Neuronal stem cell (in vitro differentiated cells): ENCODE results near the gene UCHL3.
"Not testable (repeated sequence)": the region's sequence is repeated elsewhere in the genome, so short reads cannot be mapped to it uniquely, and the experiment has no call there.

Experiments
- DNase-seq: peaks from one replicate; pipeline ENCODE4 v3.0.0-alpha.2; 2013; ENCODE audit warnings: low spot score
- H2AFZ ChIP-seq: one replicate; pipeline ENCODE4 v1.6.1; 2013; ENCODE audit warnings: mild to moderate bottlenecking, low read length, inconsistent platforms
- H2AK5ac ChIP-seq: 2 replicates; pipeline ENCODE4 v1.6.1; 2013; ENCODE audit warnings: low read depth, mild to moderate bottlenecking, inconsistent platforms, low read length, moderate library complexity, mixed read lengths
- H2BK120ac ChIP-seq: 2 replicates; pipeline ENCODE4 v1.6.1; 2013; ENCODE audit warnings: low read depth, mild to moderate bottlenecking, inconsistent platforms, low read length, moderate library complexity, mixed read lengths
- H2BK12ac ChIP-seq: one replicate; pipeline ENCODE4 v1.6.1; 2013; ENCODE audit warnings: low read length, inconsistent platforms
- H2BK15ac ChIP-seq: 2 replicates; pipeline ENCODE4 v1.6.1; 2013; ENCODE audit warnings: mild to moderate bottlenecking, low read length, inconsistent platforms, mixed read lengths
- H2BK5ac ChIP-seq: one replicate; pipeline ENCODE4 v1.6.1; 2013; ENCODE audit warnings: inconsistent platforms, mild to moderate bottlenecking, low read length, moderate library complexity
- H3K14ac ChIP-seq: one replicate; pipeline ENCODE4 v1.6.1; 2013; ENCODE audit warnings: low read length, inconsistent platforms
- H3K18ac ChIP-seq: 2 replicates; pipeline ENCODE4 v1.6.1; 2013; ENCODE audit warnings: low read length, inconsistent platforms
- H3K23ac ChIP-seq: 2 replicates; pipeline ENCODE4 v1.6.1; 2013; ENCODE audit warnings: low read depth, mild to moderate bottlenecking, mixed read lengths, low read length, inconsistent platforms; ENCODE audit not compliant: poor library complexity
- H3K27ac ChIP-seq: replicated peaks from 3 replicates; pipeline ENCODE4 v1.5.1; 2013; ENCODE audit warnings: low read length, inconsistent platforms
- H3K27me3 ChIP-seq, 3 experiments: 2 replicates each; pipeline ENCODE4 v1.6.1; 2013; ENCODE audit warnings: low read length in 3 of 3, mild to moderate bottlenecking in 2 of 3, inconsistent platforms in 1 of 3, low read depth in 1 of 3, mixed read lengths in 1 of 3, moderate library complexity in 1 of 3; ENCODE audit not compliant: control insufficient read depth in 3 of 3, insufficient read depth in 3 of 3
- H3K36me3 ChIP-seq, 2 donors: replicated peaks in 1 of 2; 2 replicates each; pipeline ENCODE4 v1.6.1; 2013; ENCODE audit warnings: low read length in 2 of 2; ENCODE audit not compliant: control insufficient read depth in 2 of 2, insufficient read depth in 2 of 2
- H3K4ac ChIP-seq: 2 replicates; pipeline ENCODE4 v1.6.1; 2013; ENCODE audit warnings: inconsistent platforms, mild to moderate bottlenecking, low read length, moderate library complexity
- H3K4me1 ChIP-seq, 2 donors: 1 replicate in 1 of 2; 2 replicates in 1 of 2; pipeline ENCODE4 v1.6.1; 2013; ENCODE audit warnings: low read length in 2 of 2, low read depth in 1 of 2; ENCODE audit not compliant: control insufficient read depth in 2 of 2, insufficient read depth in 1 of 2
- H3K4me2 ChIP-seq: one replicate; pipeline ENCODE4 v1.6.1; 2013; ENCODE audit warnings: mild to moderate bottlenecking, low read length, inconsistent platforms; ENCODE audit not compliant: insufficient read depth, poor library complexity, severe bottlenecking
- H3K4me3 ChIP-seq, 2 donors: 2 replicates each; pipeline ENCODE4 v1.5.1; 2013; ENCODE audit warnings: low read length in 2 of 2, mild to moderate bottlenecking in 2 of 2, inconsistent platforms in 1 of 2, moderate library complexity in 1 of 2
- H3K79me1 ChIP-seq: one replicate; pipeline ENCODE4 v1.6.1; 2013; ENCODE audit warnings: low read depth, mild to moderate bottlenecking, inconsistent platforms, low read length, moderate library complexity
- H3K9ac ChIP-seq: one replicate; pipeline ENCODE4 v1.6.1; 2013; ENCODE audit warnings: mild to moderate bottlenecking, low read depth, low read length, inconsistent platforms; ENCODE audit not compliant: poor library complexity
- H3K9me3 ChIP-seq, 2 donors: replicated peaks in 1 of 2; 2 replicates each; pipeline versions ENCODE3 to v1.6.1; 2013; ENCODE audit warnings: low read length in 2 of 2, mild to moderate bottlenecking in 2 of 2, inconsistent platforms in 1 of 2, low read depth in 1 of 2, mixed read lengths in 1 of 2, moderate library complexity in 1 of 2; ENCODE audit not compliant: control insufficient read depth in 2 of 2, insufficient read depth in 1 of 2
- H4K8ac ChIP-seq: one replicate; pipeline ENCODE4 v1.6.1; 2013; ENCODE audit warnings: low read depth, mild to moderate bottlenecking, inconsistent platforms, low read length, moderate library complexity
- H4K91ac ChIP-seq: one replicate; pipeline ENCODE4 v1.6.1; 2013; ENCODE audit warnings: low read length, low read depth, mild to moderate bottlenecking, inconsistent platforms; ENCODE audit not compliant: poor library complexity
- WGBS, 2 donors: extraction: QIAGEN DNeasy Blood & Tissue Kit; methylation state at CpG; one replicate each; pipeline ENCODE4 v1.1.7; 2013; ENCODE audit warnings: missing lambda C conversion rate in 2 of 2, mixed read lengths in 1 of 2; ENCODE audit not compliant: insufficient read length in 2 of 2, insufficient replicate concordance in 1 of 2; ENCODE audit errors: extremely low coverage in 2 of 2; 5-methylcytosine and 5-hydroxymethylcytosine counted together

Gene UCHL3

GRCh38 chr13:75541961-75542360 lies 7.6 kb upstream of the UCHL3 start:
- Histone ChIP-seq H3K4ac (no peak overlapping the region), H3K27ac (no peak overlapping the region)

GRCh38 chr13:75544681-75545330 lies 4.8 kb upstream of the UCHL3 start:
- Histone ChIP-seq H2BK15ac (no peak overlapping the region), H3K4ac (no peak overlapping the region), H2BK120ac (no peak overlapping the region), H3K9me3 (no peaks in the 10 kb centered on the region), H3K23ac (no peak overlapping the region), H3K79me1 (no peaks in the 10 kb centered on the region), H4K8ac (no peak overlapping the region), H2AK5ac (no peak overlapping the region), H3K27me3 (no peaks in the 10 kb centered on the region), H2BK12ac (no peak overlapping the region), H3K36me3 (no peaks in the 10 kb centered on the region), H2BK5ac (no peak overlapping the region), H3K4me3 (no peak overlapping the region), H3K18ac (no peak overlapping the region), H3K27ac (no peak overlapping the region), H3K9ac (no peak overlapping the region), H3K4me1 (peaks cover 0 to 2% of the 10 kb centered on the region in 2 donors), H3K4me2 (no peak overlapping the region), H3K14ac (no peak overlapping the region), H4K91ac (no peak overlapping the region), H2AFZ (no peak overlapping the region)
- DNase-seq = no peak
- WGBS, 2 donors = no CpG with 5 or more reads among the region's 10 CpGs

More at GRCh38 chr13:75541961-75542360, 7.6 kb upstream of the UCHL3 start:
- no peak for DNase-seq
- Histone ChIP-seq H3K18ac (no peak overlapping the region), H3K4me1 (peaks cover 0 to 2% of the 10 kb centered on the region in 2 donors), H3K9me3 (no peaks in the 10 kb centered on the region), H2BK120ac (no peak overlapping the region), H2BK15ac (no peak overlapping the region), H3K14ac (no peak overlapping the region), H3K36me3 (no peaks in the 10 kb centered on the region), H3K9ac (no peak overlapping the region), H3K4me2 (no peak overlapping the region), H4K91ac (no peak overlapping the region), H3K23ac (no peak overlapping the region), H2AK5ac (no peak overlapping the region), H4K8ac (no peak overlapping the region), H2BK12ac (no peak overlapping the region), H3K4me3 (no peak overlapping the region), H3K79me1 (no peaks in the 10 kb centered on the region), H2AFZ (no peak overlapping the region), H3K27me3 (no peaks in the 10 kb centered on the region), H2BK5ac (no peak overlapping the region)
- no CpG with 5 or more reads among the region's 1 CpG for WGBS, 2 donors

GRCh38 chr13:75545386-75545785 lies 4.2 kb upstream of the UCHL3 start:
- not testable (repeated sequence) for H2BK12ac ChIP-seq, H3K4me2 ChIP-seq, H3K79me1 ChIP-seq, H3K4me1 ChIP-seq, H2AFZ ChIP-seq, H3K27me3 ChIP-seq, H2BK15ac ChIP-seq, H3K9ac ChIP-seq, H3K4me3 ChIP-seq, H3K4ac ChIP-seq, H2BK5ac ChIP-seq, H2BK120ac ChIP-seq, H3K18ac ChIP-seq, H3K23ac ChIP-seq, H3K27ac ChIP-seq, H4K91ac ChIP-seq, H2AK5ac ChIP-seq, H4K8ac ChIP-seq, H3K9me3 ChIP-seq, H3K14ac ChIP-seq, H3K36me3 ChIP-seq, DNase-seq
- no CpG with 5 or more reads among the region's 14 CpGs for WGBS, 2 donors

GRCh38 chr13:75547917-75548316 lies 1.7 kb upstream of the UCHL3 start:
- H3K27ac ChIP-seq = no peak overlapping the region
- H3K18ac ChIP-seq = no peak overlapping the region
- no peak overlapping the region for H2BK15ac ChIP-seq
- no peak overlapping the region for H3K4ac ChIP-seq
- H3K4me1 ChIP-seq = no peaks in the 10 kb centered on the region
- no peak overlapping the region for H3K23ac ChIP-seq
- no peak overlapping the region for H3K4me2 ChIP-seq
- H2BK120ac ChIP-seq = no peak overlapping the region
- no peak overlapping the region for H3K14ac ChIP-seq
- no peak overlapping the region for H2BK5ac ChIP-seq
- DNase-seq = no peak
- peaks cover 3% of the 10 kb centered on the region for H3K79me1 ChIP-seq
- no peaks in the 10 kb centered on the region for H3K9me3 ChIP-seq
- no peaks in the 10 kb centered on the region for H3K27me3 ChIP-seq
- H2AFZ ChIP-seq = peak overlapping the region; percentile 98
- H2AK5ac ChIP-seq = no peak overlapping the region
- no peak overlapping the region for H4K91ac ChIP-seq
- no peak overlapping the region for H2BK12ac ChIP-seq
- no CpG with 5 or more reads among the region's 3 CpGs for WGBS, 2 donors
- no peak overlapping the region for H3K9ac ChIP-seq
- no peaks in the 10 kb centered on the region for H3K36me3 ChIP-seq
- H4K8ac ChIP-seq = no peak overlapping the region
- no peak overlapping the region for H3K4me3 ChIP-seq
